H9 (cell line): Measurements from ENCODE around the gene PCYT1A. TPM values are rescaled to one million over a fixed set of nuclear protein-coding genes. Genes with fewer than 3 reads are reported as not detected.

Source experiments
- DNase-seq: peaks from one replicate; pipeline ENCODE4 v3.0.0-alpha.2; 2017
- H2AFZ ChIP-seq: one replicate; pipeline ENCODE4 v1.6.1; 2013; ENCODE audit warnings: mild to moderate bottlenecking, low read length, control low read depth, moderate library complexity
- H2AK5ac ChIP-seq: 2 replicates; pipeline ENCODE4 v1.6.1; 2013; ENCODE audit warnings: low read length, control low read depth, mixed read lengths; ENCODE audit not compliant: insufficient read length
- H2BK120ac ChIP-seq: one replicate; pipeline ENCODE4 v1.6.1; 2013; ENCODE audit warnings: low read depth, mild to moderate bottlenecking, low read length, control low read depth, inconsistent platforms; ENCODE audit not compliant: poor library complexity, severe bottlenecking
- H2BK12ac ChIP-seq: 2 replicates; pipeline ENCODE4 v1.6.1; 2013; ENCODE audit warnings: low read length, control low read depth, mixed read lengths, low read depth; ENCODE audit not compliant: insufficient read length
- H2BK15ac ChIP-seq: 2 replicates; pipeline ENCODE4 v1.6.1; 2013; ENCODE audit warnings: low read depth, low read length, control low read depth
- H2BK20ac ChIP-seq: one replicate; pipeline ENCODE4 v1.6.1; 2013; ENCODE audit warnings: low read depth, mild to moderate bottlenecking, low read length, control low read depth, inconsistent platforms; ENCODE audit not compliant: poor library complexity, severe bottlenecking
- H2BK5ac ChIP-seq: 2 replicates; pipeline ENCODE4 v1.6.1; 2013; ENCODE audit warnings: low read length, control low read depth, mixed read lengths; ENCODE audit not compliant: insufficient read length
- H3K14ac ChIP-seq: 2 replicates; pipeline ENCODE4 v1.6.1; 2013; ENCODE audit warnings: low read length, control low read depth; ENCODE audit not compliant: insufficient read depth
- H3K18ac ChIP-seq: 2 replicates; pipeline ENCODE4 v1.6.1; 2013; ENCODE audit warnings: low read depth, mild to moderate bottlenecking, mixed read lengths, low read length, control low read depth; ENCODE audit not compliant: insufficient read length
- H3K23ac ChIP-seq: 2 replicates; pipeline ENCODE4 v1.6.1; 2013; ENCODE audit warnings: low read length, control low read depth, mixed read lengths, low read depth; ENCODE audit not compliant: insufficient read length
- H3K23me2 ChIP-seq: 2 replicates; pipeline ENCODE4 v1.6.1; 2013; ENCODE audit warnings: low read depth, mild to moderate bottlenecking, mixed read lengths, low read length, control low read depth; ENCODE audit not compliant: insufficient read length, poor library complexity, severe bottlenecking
- H3K27ac ChIP-seq: 2 replicates; pipeline ENCODE4 v1.5.1; 2013; ENCODE audit warnings: low read length, control low read depth, mixed read lengths, low read depth; ENCODE audit not compliant: insufficient read length
- H3K27me3 ChIP-seq: 2 replicates; pipeline ENCODE4 v1.6.1; 2013; ENCODE audit warnings: low read length, control low read depth, inconsistent platforms; ENCODE audit not compliant: insufficient read depth
- H3K4ac ChIP-seq: 2 replicates; pipeline ENCODE4 v1.6.1; 2013; ENCODE audit warnings: low read depth, mild to moderate bottlenecking, control low read depth, inconsistent platforms, low read length, moderate library complexity
- H3K4me1 ChIP-seq: 2 replicates; pipeline ENCODE4 v1.6.1; 2013; ENCODE audit warnings: low read length, control low read depth, inconsistent platforms; ENCODE audit not compliant: insufficient read depth
- H3K4me2 ChIP-seq: 2 replicates; pipeline ENCODE4 v1.6.1; 2013; ENCODE audit warnings: low read length, control low read depth, mixed read lengths; ENCODE audit not compliant: insufficient read length, insufficient read depth
- H3K56ac ChIP-seq: 2 replicates; pipeline ENCODE4 v1.6.1; 2013; ENCODE audit warnings: low read depth, mild to moderate bottlenecking, mixed read lengths, low read length, control low read depth; ENCODE audit not compliant: insufficient read length
- H3K79me1 ChIP-seq: 2 replicates; pipeline ENCODE4 v1.6.1; 2013; ENCODE audit warnings: low read depth, mild to moderate bottlenecking, moderate library complexity, low read length, control low read depth, inconsistent platforms; ENCODE audit not compliant: insufficient read depth, poor library complexity, severe bottlenecking
- H3K79me2 ChIP-seq: 2 replicates; pipeline ENCODE4 v1.6.1; 2013; ENCODE audit warnings: low read length, control low read depth, inconsistent platforms; ENCODE audit not compliant: insufficient read depth
- H3K9ac ChIP-seq: 2 replicates; pipeline ENCODE4 v1.6.1; 2013; ENCODE audit warnings: low read length, control low read depth, mixed read lengths; ENCODE audit not compliant: insufficient read length; ENCODE audit errors: extremely low read depth
- H3K9me3 ChIP-seq: one replicate; pipeline ENCODE4 v1.6.1; 2013; ENCODE audit warnings: low read depth, low read length, inconsistent platforms; ENCODE audit not compliant: control insufficient read depth
- H3T11ph ChIP-seq: one replicate; pipeline ENCODE4 v1.6.1; 2013; ENCODE audit warnings: mild to moderate bottlenecking, low read length, control low read depth, inconsistent platforms
- H4K20me1 ChIP-seq: one replicate; pipeline ENCODE4 v1.6.1; 2013; ENCODE audit not compliant: control insufficient read depth, insufficient read length, insufficient read depth
- H4K5ac ChIP-seq: 2 replicates; pipeline ENCODE4 v1.6.1; 2013; ENCODE audit warnings: low read depth, mild to moderate bottlenecking, mixed read lengths, low read length, control low read depth; ENCODE audit not compliant: insufficient read length
- H4K8ac ChIP-seq: replicated peaks from 2 replicates; pipeline ENCODE4 v1.6.1; 2013; ENCODE audit warnings: low read length, control low read depth, mixed read lengths, low read depth; ENCODE audit not compliant: insufficient read length
- H4K91ac ChIP-seq: 2 replicates; pipeline ENCODE4 v1.6.1; 2013; ENCODE audit warnings: low read depth, mild to moderate bottlenecking, moderate library complexity, mixed read lengths, low read length, control low read depth; ENCODE audit not compliant: insufficient read length
- H3K27ac Mint-ChIP-seq, 3 experiments: 2 replicates in 2 of 3; 3 replicates in 1 of 3; pipeline ENCODE4 v1.8.0; 2020 to 2021; ENCODE audit warnings: mixed read lengths in 3 of 3, mild to moderate bottlenecking in 1 of 3, moderate library complexity in 1 of 3
- H3K27me3 Mint-ChIP-seq: 2 replicates; pipeline ENCODE4 v1.8.0; 2021; ENCODE audit warnings: low read depth, mild to moderate bottlenecking, moderate library complexity, mixed read lengths
- H3K36me3 Mint-ChIP-seq, 3 experiments: 2 replicates in 2 of 3; 3 replicates in 1 of 3; pipeline ENCODE4 v1.8.0; 2020 to 2021; ENCODE audit warnings: low read depth in 3 of 3, mixed read lengths in 3 of 3; ENCODE audit not compliant: insufficient read depth in 1 of 3
- H3K4me1 Mint-ChIP-seq, 2 experiments: 2 replicates each; pipeline ENCODE4 v1.8.0; 2020; ENCODE audit warnings: mixed read lengths in 2 of 2
- H3K4me3 Mint-ChIP-seq, 2 experiments: 2 replicates in 1 of 2; 3 replicates in 1 of 2; pipeline ENCODE4 v1.8.0; 2020 to 2021; ENCODE audit warnings: mild to moderate bottlenecking in 2 of 2, mixed read lengths in 2 of 2, moderate library complexity in 1 of 2
- H3K9me3 Mint-ChIP-seq, 2 experiments: 2 replicates in 1 of 2; 3 replicates in 1 of 2; pipeline ENCODE4 v1.8.0; 2020; ENCODE audit warnings: mild to moderate bottlenecking in 2 of 2, mixed read lengths in 2 of 2, moderate library complexity in 1 of 2
- WGBS: extraction: QIAGEN DNeasy Blood & Tissue Kit; methylation state at CpG from one replicate; pipeline ENCODE4 v1.1.7; 2013; ENCODE audit warnings: missing lambda C conversion rate, low lambda C conversion rate, mixed read lengths; ENCODE audit not compliant: insufficient read length; ENCODE audit errors: extremely low coverage; 5-methylcytosine and 5-hydroxymethylcytosine counted together
- total RNA-seq: library from RNA; stranded (reverse); gene quantifications from 2 replicates; pipeline ENCODE4 v1.2.1, GENCODE V29; 2021
- TF ChIP-seq, protein P1 (sequence below): fragments of 200-600 bp; sonication (generic); conservative IDR thresholded peaks from 3 replicates; pipeline ENCODE4 v1.8.0; 2021; ENCODE audit warnings: antibody characterized with exemption, mild to moderate bottlenecking

Gene PCYT1A
- total RNA-seq, 1 experiment from 2014 or later: 31.6 TPM

DNA sequence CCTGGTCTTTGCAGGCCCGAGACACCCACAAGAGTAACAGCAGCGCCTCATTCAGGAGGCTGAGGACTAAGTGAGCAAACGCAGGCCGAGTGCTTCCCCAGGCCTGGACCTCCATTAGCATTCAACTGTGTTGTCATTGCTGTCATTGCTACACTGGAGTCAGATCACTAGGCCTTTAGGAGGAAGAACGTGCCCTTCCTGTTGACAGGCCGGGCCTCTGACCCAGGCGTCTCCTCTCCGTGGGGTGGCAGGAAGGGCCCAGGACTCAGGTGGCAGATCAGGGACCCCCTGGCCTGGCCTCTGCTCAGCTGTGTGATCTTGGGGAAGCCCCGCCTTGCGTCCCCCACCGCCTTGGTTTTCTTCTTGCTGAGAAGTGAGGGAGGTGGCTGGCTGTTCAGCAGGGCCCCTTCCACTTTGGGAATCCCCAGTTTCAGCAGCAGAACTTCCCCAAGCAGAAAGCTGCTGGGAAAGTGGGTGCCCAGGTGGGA lies 95.4 kb downstream of the PCYT1A start:
- Histone ChIP-seq H3K23ac (no peak overlapping the region), H2BK12ac (no peak overlapping the region), H3K9me3 (no peaks in the 10 kb centered on the region), H3K27ac (no peak overlapping the region), H3K9ac (no peak overlapping the region), H4K5ac (no peak overlapping the region), H4K91ac (no peak overlapping the region), H2BK5ac (no peak overlapping the region), H3K79me2 (no peaks in the 10 kb centered on the region), H2BK15ac (no peak overlapping the region), H3T11ph (no peak overlapping the region), H2AK5ac (no peak overlapping the region), H3K4me2 (no peak overlapping the region), H3K79me1 (no peaks in the 10 kb centered on the region), H3K23me2 (no peaks in the 10 kb centered on the region), H3K4ac (no peak overlapping the region), H3K56ac (no peak overlapping the region), H3K27me3 (no peaks in the 10 kb centered on the region), H4K20me1 (no peaks in the 10 kb centered on the region), H2BK120ac (no peak overlapping the region), H2BK20ac (no peak overlapping the region), H4K8ac (no peak overlapping the region), H3K18ac (no peak overlapping the region), H2AFZ (no peak overlapping the region), H3K4me1 (no peaks in the 10 kb centered on the region), H3K14ac (no peak overlapping the region)
- WGBS: no CpG with 5 or more reads among the region's 11 CpGs
- Mint-ChIP-seq H3K27ac (0 out of 7 replicates have a peak overlapping the region, but pooled peaks of 1 of the 3 experiments have one; percentile 87), H3K4me3 (no peak overlapping the region), H3K27me3 (no peaks in the 10 kb centered on the region), H3K36me3 (no peaks in the 10 kb centered on the region), H3K9me3 (no peaks in the 10 kb centered on the region), H3K4me1 (peaks cover 7 to 16% of the 10 kb centered on the region in 2 experiments)
- TF ChIP-seq, protein P1, sequence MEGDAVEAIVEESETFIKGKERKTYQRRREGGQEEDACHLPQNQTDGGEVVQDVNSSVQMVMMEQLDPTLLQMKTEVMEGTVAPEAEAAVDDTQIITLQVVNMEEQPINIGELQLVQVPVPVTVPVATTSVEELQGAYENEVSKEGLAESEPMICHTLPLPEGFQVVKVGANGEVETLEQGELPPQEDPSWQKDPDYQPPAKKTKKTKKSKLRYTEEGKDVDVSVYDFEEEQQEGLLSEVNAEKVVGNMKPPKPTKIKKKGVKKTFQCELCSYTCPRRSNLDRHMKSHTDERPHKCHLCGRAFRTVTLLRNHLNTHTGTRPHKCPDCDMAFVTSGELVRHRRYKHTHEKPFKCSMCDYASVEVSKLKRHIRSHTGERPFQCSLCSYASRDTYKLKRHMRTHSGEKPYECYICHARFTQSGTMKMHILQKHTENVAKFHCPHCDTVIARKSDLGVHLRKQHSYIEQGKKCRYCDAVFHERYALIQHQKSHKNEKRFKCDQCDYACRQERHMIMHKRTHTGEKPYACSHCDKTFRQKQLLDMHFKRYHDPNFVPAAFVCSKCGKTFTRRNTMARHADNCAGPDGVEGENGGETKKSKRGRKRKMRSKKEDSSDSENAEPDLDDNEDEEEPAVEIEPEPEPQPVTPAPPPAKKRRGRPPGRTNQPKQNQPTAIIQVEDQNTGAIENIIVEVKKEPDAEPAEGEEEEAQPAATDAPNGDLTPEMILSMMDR: peak; percentile 61
- DNase-seq: peak; percentile 68
